K562 (cell line): Measurements from ENCODE around the gene ST6GALNAC1. TPM values are rescaled to one million over a fixed set of nuclear protein-coding genes. Genes with fewer than 3 reads are reported as not detected.
A peak's percentile ranks its signal among the peaks of the same experiment; 100 is the strongest.

Source experiments
- BACH1 ChIP-seq: fragments of 200-800 bp; sonication (Bioruptor generic); IDR thresholded peaks from 2 replicates; pipeline ENCODE4 v1.6.1; 2016; ENCODE audit warnings: missing genetic modification characterization, missing compliant biosample characterization
- CTBP1 ChIP-seq: fragments of 450-650 bp; IDR thresholded peaks from 2 replicates; pipeline ENCODE4 v1.6.1; 2016; ENCODE audit warnings: borderline replicate concordance
- E2F3 ChIP-seq: fragments of 250-450 bp; sonication (Bioruptor Pico); IDR thresholded peaks from 2 replicates; pipeline ENCODE4 v1.4.0; 2020; ENCODE audit warnings: mild to moderate bottlenecking
- ERF ChIP-seq: fragments of 450-650 bp; formaldehyde crosslinking; IDR thresholded peaks from 2 replicates; pipeline ENCODE4 v1.4.0; 2020; ENCODE audit warnings: mild to moderate bottlenecking, mixed read lengths
- GATAD2B ChIP-seq: fragments of 450-650 bp; IDR thresholded peaks from 2 replicates; pipeline ENCODE4 v1.6.1; 2017; ENCODE audit warnings: mild to moderate bottlenecking, borderline replicate concordance
- HDAC8 ChIP-seq: fragments of 450-650 bp; IDR thresholded peaks from 2 replicates; pipeline ENCODE4 v1.6.1; 2016; ENCODE audit warnings: mild to moderate bottlenecking, missing genetic modification characterization, moderate library complexity, missing compliant biosample characterization
- ID3 ChIP-seq, 2 experiments: fragments of 250-450 bp in 1 of 2; fragments of 450-650 bp in 1 of 2; sonication (Bioruptor Pico) in 1 of 2; IDR thresholded peaks; 2 replicates each; pipeline versions ENCODE4 v1.6.1 to v1.8.0; 2016 to 2021; ENCODE audit warnings: mild to moderate bottlenecking in 2 of 2, moderate library complexity in 2 of 2, missing compliant biosample characterization in 1 of 2, missing genetic modification characterization in 1 of 2
- MCM7 ChIP-seq, 2 experiments: fragments of 450-650 bp; IDR thresholded peaks; 2 replicates each; pipeline ENCODE4 v1.6.1; 2016 to 2018
- MEIS2 ChIP-seq: fragments of 450-650 bp; IDR thresholded peaks from 2 replicates; pipeline ENCODE4 v1.6.1; 2014; ENCODE audit warnings: mild to moderate bottlenecking; ENCODE audit not compliant: partially characterized antibody
- MTA2 ChIP-seq: fragments of 450-650 bp; IDR thresholded peaks from 2 replicates; pipeline ENCODE4 v1.6.1; 2016; ENCODE audit warnings: low read depth
- NFE2 ChIP-seq: IDR thresholded peaks from 2 replicates; pipeline ENCODE4 v1.6.1; 2014; ENCODE audit warnings: antibody characterized with exemption, low read depth
- PHF21A ChIP-seq: fragments of 450-650 bp; IDR thresholded peaks from 2 replicates; pipeline ENCODE4 v1.6.1; 2017; ENCODE audit warnings: low read depth, borderline replicate concordance
- POLR3A ChIP-seq: IDR thresholded peaks from 2 replicates; pipeline ENCODE4 v1.6.1; 2011; ENCODE audit warnings: borderline replicate concordance, mild to moderate bottlenecking, moderate library complexity; ENCODE audit not compliant: insufficient read length, insufficient read depth; ENCODE audit errors: extremely low read depth
- PRPF4 ChIP-seq: fragments of 200-400 bp; formaldehyde crosslinking; IDR thresholded peaks from one replicate; pipeline ENCODE4 v1.6.1; 2017; ENCODE audit warnings: low read length, low read depth, mild to moderate bottlenecking; ENCODE audit not compliant: insufficient read depth, poor library complexity, severe bottlenecking
- SMARCE1 ChIP-seq: fragments of 450-650 bp; IDR thresholded peaks from 2 replicates; pipeline ENCODE4 v1.7.1; 2016; ENCODE audit warnings: mild to moderate bottlenecking
- TAF1 ChIP-seq: IDR thresholded peaks from 2 replicates; pipeline ENCODE4 v1.6.1; 2011; ENCODE audit warnings: mild to moderate bottlenecking, low read length, moderate library complexity; ENCODE audit not compliant: insufficient read depth, control insufficient read depth, severe bottlenecking; ENCODE audit errors: extremely low read depth
- TBP ChIP-seq: optimal IDR thresholded peaks from 2 replicates; pipeline ENCODE3; 2011; ENCODE audit warnings: low read depth, low read length, improper control_type of control experiment
- ZBTB49 ChIP-seq: sonication (generic); formaldehyde crosslinking; IDR thresholded peaks from 2 replicates; pipeline ENCODE4 v1.8.0; 2022; ENCODE audit warnings: missing genetic modification reagents, mild to moderate bottlenecking, borderline replicate concordance
- ZNF695 ChIP-seq: fragments of 450-650 bp; formaldehyde crosslinking; IDR thresholded peaks from 2 replicates; pipeline ENCODE4 v1.4.0; 2020; ENCODE audit warnings: mild to moderate bottlenecking, moderate library complexity
- polyA plus RNA-seq, 8 experiments: library from polyadenylated mRNA; depleted of rRNA in 4 of 8; stranded (reverse) in 5 of 8; unstranded in 3 of 8; fragments of >200 nt; fragmentation: Nextera tagmentation in 2 of 8; fragmentation: Illumina TruSeq in 1 of 8; extraction: Ambion mirVana in 2 of 8; extraction: Trizol in 1 of 8; gene quantifications; 2 replicates each; pipeline versions ENCODE4 v1.2.1 to v1.2.3, GENCODE V29; 2011 to 2014; ENCODE audit warnings: inconsistent platforms in 1 of 8, missing spikeins in 1 of 8
- total RNA-seq, 7 experiments: library from RNA; depleted of rRNA in 6 of 7; stranded (reverse); fragments of >200 nt in 6 of 7; fragmentation: Illumina TruSeq in 2 of 7; extraction: Trizol in 2 of 7; gene quantifications; 2 replicates each; pipeline versions ENCODE4 v1.2.1 to v1.2.3, GENCODE V29; 2011 to 2021; ENCODE audit warnings: low replicate concordance in 1 of 7
- TF ChIP-seq, protein P1 (sequence below): fragments of 250-450 bp; sonication (Bioruptor Pico); IDR thresholded peaks from 2 replicates; pipeline ENCODE4 v1.8.0; 2022; ENCODE audit warnings: inconsistent platforms, mild to moderate bottlenecking, moderate library complexity, borderline replicate concordance
- TF ChIP-seq, protein P2 (sequence below): fragments of 250-450 bp; sonication (Bioruptor Pico); IDR thresholded peaks from 2 replicates; pipeline ENCODE4 v1.4.0; 2020
- TF ChIP-seq, protein P3 (sequence below): sonication (generic); IDR thresholded peaks from 2 replicates; pipeline ENCODE4 v1.6.1; 2016

ST6GALNAC1 gene
- total and polyA plus RNA-seq, 9 of the 15 experiments (the other 6 are each of a cell fraction or from before 2014, with no cell fraction given): 20.6 to 68.4 (median 50.5) TPM

- TF ChIP-seq, protein P1, sequence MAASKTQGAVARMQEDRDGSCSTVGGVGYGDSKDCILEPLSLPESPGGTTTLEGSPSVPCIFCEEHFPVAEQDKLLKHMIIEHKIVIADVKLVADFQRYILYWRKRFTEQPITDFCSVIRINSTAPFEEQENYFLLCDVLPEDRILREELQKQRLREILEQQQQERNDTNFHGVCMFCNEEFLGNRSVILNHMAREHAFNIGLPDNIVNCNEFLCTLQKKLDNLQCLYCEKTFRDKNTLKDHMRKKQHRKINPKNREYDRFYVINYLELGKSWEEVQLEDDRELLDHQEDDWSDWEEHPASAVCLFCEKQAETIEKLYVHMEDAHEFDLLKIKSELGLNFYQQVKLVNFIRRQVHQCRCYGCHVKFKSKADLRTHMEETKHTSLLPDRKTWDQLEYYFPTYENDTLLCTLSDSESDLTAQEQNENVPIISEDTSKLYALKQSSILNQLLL (CRISPR knock-in tag): no peak
- TF ChIP-seq, protein P2, sequence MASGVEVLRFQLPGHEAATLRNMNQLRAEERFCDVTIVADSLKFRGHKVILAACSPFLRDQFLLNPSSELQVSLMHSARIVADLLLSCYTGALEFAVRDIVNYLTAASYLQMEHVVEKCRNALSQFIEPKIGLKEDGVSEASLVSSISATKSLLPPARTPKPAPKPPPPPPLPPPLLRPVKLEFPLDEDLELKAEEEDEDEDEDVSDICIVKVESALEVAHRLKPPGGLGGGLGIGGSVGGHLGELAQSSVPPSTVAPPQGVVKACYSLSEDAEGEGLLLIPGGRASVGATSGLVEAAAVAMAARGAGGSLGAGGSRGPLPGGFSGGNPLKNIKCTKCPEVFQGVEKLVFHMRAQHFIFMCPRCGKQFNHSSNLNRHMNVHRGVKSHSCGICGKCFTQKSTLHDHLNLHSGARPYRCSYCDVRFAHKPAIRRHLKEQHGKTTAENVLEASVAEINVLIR: no peak
- TF ChIP-seq ID3 (CRISPR knock-in tag; IDR thresholded peaks at IDR 0.05) (no peak), ID3 (tag; IDR thresholded peaks at IDR 0.05) (no peak), PHF21A (peak; percentile 23; the same call in 1 of the 2 replicates), CTBP1 (0 out of 2 replicates have a peak, but pooled peaks have one; percentile 69), BACH1 (peak; percentile 99), ZBTB49 (CRISPR knock-in tag) (no peak), HDAC8 (tag) (no peak), E2F3 (CRISPR knock-in tag) (no peak), ZNF695 (CRISPR knock-in tag) (no peak), NFE2 (peak; percentile 99), GATAD2B (peak; percentile 49; the same call in 1 of the 2 replicates), MTA2 (no peak), MEIS2 (peak; percentile 99), POLR3A (no peak), TBP (no peak), PRPF4 (no peak), MCM7 (IDR thresholded peaks at IDR 0.05) (no peak), ERF (CRISPR knock-in tag) (0 out of 2 replicates have a peak, but pooled peaks have one; percentile 23), TAF1 (no peak), SMARCE1 (peak; percentile 93)
- TF ChIP-seq, protein P3, sequence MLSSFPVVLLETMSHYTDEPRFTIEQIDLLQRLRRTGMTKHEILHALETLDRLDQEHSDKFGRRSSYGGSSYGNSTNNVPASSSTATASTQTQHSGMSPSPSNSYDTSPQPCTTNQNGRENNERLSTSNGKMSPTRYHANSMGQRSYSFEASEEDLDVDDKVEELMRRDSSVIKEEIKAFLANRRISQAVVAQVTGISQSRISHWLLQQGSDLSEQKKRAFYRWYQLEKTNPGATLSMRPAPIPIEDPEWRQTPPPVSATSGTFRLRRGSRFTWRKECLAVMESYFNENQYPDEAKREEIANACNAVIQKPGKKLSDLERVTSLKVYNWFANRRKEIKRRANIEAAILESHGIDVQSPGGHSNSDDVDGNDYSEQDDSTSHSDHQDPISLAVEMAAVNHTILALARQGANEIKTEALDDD: 0 out of 2 replicates have a peak, but pooled peaks have one; percentile 18
These were observed 16.5 kb upstream of the ST6GALNAC1 start (continued) for GRCh38 chr17:76659928-76660655.
